CD4-positive, alpha-beta T cell (primary cell): Measurements from ENCODE around the gene MAP3K14. TPM values are rescaled to one million over a fixed set of nuclear protein-coding genes. Genes with fewer than 3 reads are reported as not detected.

Experiments used
- ATAC-seq: fragments of 200-7000 bp; cut with Tn5 transposase; one replicate; pipeline ENCODE4 v1.10.0; 2022; ENCODE audit warnings: mild to moderate bottlenecking; ENCODE audit not compliant: poor library complexity
- CTCF ChIA-PET: fragments of 350-600 bp; sonication (Branson Sonifier 250); formaldehyde crosslinking; loops from one replicate; lab custom pipeline; 2021; ENCODE audit warnings: antibody characterized with exemption, inconsistent platforms; lab: Charles Lee
- POLR2A ChIA-PET: fragments of 350-600 bp; sonication (Branson Sonifier 250); formaldehyde crosslinking; loops from one replicate; lab custom pipeline; 2021; ENCODE audit warnings: antibody characterized with exemption, inconsistent platforms; lab: Charles Lee
- DNase-seq, 14 experiments: peaks; one replicate each; pipeline ENCODE4 v3.0.0-alpha.2; 2013 to 2020; ENCODE audit warnings: mixed read lengths in 2 of 14
- H3K27ac ChIP-seq, 2 donors: one replicate each; pipeline versions ENCODE4 v1.5.1 to v1.7.0; 2013; ENCODE audit warnings: low read length in 2 of 2, low read depth in 1 of 2, mild to moderate bottlenecking in 1 of 2
- H3K27me3 ChIP-seq, 2 experiments: 1 replicate in 1 of 2; 2 replicates in 1 of 2; pipeline versions ENCODE4 v1.6.1 to v1.7.0; 2013; ENCODE audit warnings: low read length in 2 of 2, control low read depth in 1 of 2, mild to moderate bottlenecking in 1 of 2, moderate library complexity in 1 of 2; ENCODE audit not compliant: insufficient read depth in 2 of 2, control insufficient read depth in 1 of 2
- H3K36me3 ChIP-seq: one replicate; pipeline ENCODE4 v1.6.1; 2013; ENCODE audit warnings: low read length, control low read depth; ENCODE audit not compliant: insufficient read depth
- H3K4me1 ChIP-seq: one replicate; pipeline ENCODE4 v1.6.1; 2013; ENCODE audit warnings: low read length, control low read depth; ENCODE audit not compliant: insufficient read depth
- H3K4me3 ChIP-seq: one replicate; pipeline ENCODE4 v1.5.1; 2013; ENCODE audit warnings: mild to moderate bottlenecking, low read length, moderate library complexity
- H3K9me3 ChIP-seq, 2 experiments: 1 replicate in 1 of 2; 2 replicates in 1 of 2; pipeline versions ENCODE4 v1.6.1 to v1.7.0; 2013; ENCODE audit warnings: low read length in 2 of 2, mild to moderate bottlenecking in 2 of 2, control low read depth in 1 of 2, moderate library complexity in 1 of 2; ENCODE audit not compliant: control insufficient read depth in 1 of 2, insufficient read depth in 1 of 2
- H3K27ac Mint-ChIP-seq: one replicate; pipeline ENCODE4 v1.8.0; 2020; ENCODE audit warnings: mixed read lengths
- H3K27me3 Mint-ChIP-seq: one replicate; pipeline ENCODE4 v1.8.0; 2021; ENCODE audit warnings: mixed read lengths
- H3K36me3 Mint-ChIP-seq: one replicate; pipeline ENCODE4 v1.8.0; 2021; ENCODE audit warnings: low read depth, mixed read lengths
- H3K4me1 Mint-ChIP-seq: one replicate; pipeline ENCODE4 v1.8.0; 2021; ENCODE audit warnings: low read depth, mixed read lengths
- H3K4me3 Mint-ChIP-seq: one replicate; pipeline ENCODE4 v1.8.0; 2020; ENCODE audit warnings: mild to moderate bottlenecking, mixed read lengths
- H3K9me3 Mint-ChIP-seq: one replicate; pipeline ENCODE4 v1.8.0; 2020; ENCODE audit warnings: mixed read lengths
- intact Hi-C, 2 experiments: fragments of 100-400 bp; cut with DNase I in 1 of 2; cut with micrococcal nuclease in 1 of 2; formaldehyde crosslinking; loops; one replicate each; pipeline versions ENCODE4 v1.15.1 to v1.9.0; 2023 to 2025; cut with DNase I, micrococcal nuclease
- polyA plus RNA-seq, 2 donors: library from polyadenylated mRNA; unstranded; fragments of 120-200 nt; gene quantifications; one replicate each; pipeline ENCODE4 v1.2.1, GENCODE V29; 2013
- total RNA-seq, 174 experiments: library from RNA in 2 of 174; stranded (reverse) in 2 of 174; gene quantifications; one replicate each; pipeline ENCODE4 v1.2.3 and lab custom pipeline; 2021 to 2026
- TF ChIP-seq, protein P1 (sequence below): fragments of 200-600 bp; IDR thresholded peaks from one replicate; pipeline ENCODE4 v1.8.0; 2022; ENCODE audit warnings: antibody characterized with exemption, mild to moderate bottlenecking

MAP3K14 gene
- 10 to 100 TPM; 41.4 to 46.5 TPM for total RNA-seq
- polyA plus RNA-seq (2013, experiment 1 of 2): 25.9 TPM
- 30.2 TPM for polyA plus RNA-seq (2013, experiment 2 of 2)
- 43.3 to 187 (median 97.7) reads per million in 172 experiments for total RNA-seq (lab: John Stamatoyannopoulos, UW)

GRCh38 chr17:45316434-45317110 lies at the start of gene MAP3K14:
Gene MAP3K14 (minus strand): TSS chr17:45317020. CDS start chr17:45290745, 26,275 bp downstream.
- H3K27me3 ChIP-seq: no peaks in the 10 kb centered on the region
- Mint-ChIP-seq H3K4me1 (peaks cover 89% of the 10 kb centered on the region), H3K4me3 (peak within 1 kb of the TSS; percentile 98), H3K36me3 (peaks cover 10% of the 10 kb centered on the region), H3K27ac (peak within 1 kb of the TSS; percentile 85), H3K9me3 (no peaks in the 10 kb centered on the region), H3K27me3 (no peaks in the 10 kb centered on the region)
- H3K27ac ChIP-seq: peak within 1 kb of the TSS; percentile 84 to 85
- CTCF ChIA-PET: interaction anchor here (0.6 to 5.1 kb wide), 17 partner anchors 8 to 895 kb away, joined by 3 to 48 read pairs (median 6); partner anchors contain the start of genes ACBD4 and HEXIM1
- intact Hi-C loops: loop anchor here (2.0 to 5.0 kb wide), 9 partner anchors 38 to 254 kb away; partner anchors contain the start of genes HEXIM1 (in 1 of the 2), HEXIM2 (in 1 of the 2) and NMT1 (in 1 of the 2)
- H3K4me3 ChIP-seq: peak within 1 kb of the TSS; percentile 88
- ATAC-seq: peak; percentile 14
- H3K9me3 ChIP-seq: no peaks in the 10 kb centered on the region
- TF ChIP-seq, protein P1, sequence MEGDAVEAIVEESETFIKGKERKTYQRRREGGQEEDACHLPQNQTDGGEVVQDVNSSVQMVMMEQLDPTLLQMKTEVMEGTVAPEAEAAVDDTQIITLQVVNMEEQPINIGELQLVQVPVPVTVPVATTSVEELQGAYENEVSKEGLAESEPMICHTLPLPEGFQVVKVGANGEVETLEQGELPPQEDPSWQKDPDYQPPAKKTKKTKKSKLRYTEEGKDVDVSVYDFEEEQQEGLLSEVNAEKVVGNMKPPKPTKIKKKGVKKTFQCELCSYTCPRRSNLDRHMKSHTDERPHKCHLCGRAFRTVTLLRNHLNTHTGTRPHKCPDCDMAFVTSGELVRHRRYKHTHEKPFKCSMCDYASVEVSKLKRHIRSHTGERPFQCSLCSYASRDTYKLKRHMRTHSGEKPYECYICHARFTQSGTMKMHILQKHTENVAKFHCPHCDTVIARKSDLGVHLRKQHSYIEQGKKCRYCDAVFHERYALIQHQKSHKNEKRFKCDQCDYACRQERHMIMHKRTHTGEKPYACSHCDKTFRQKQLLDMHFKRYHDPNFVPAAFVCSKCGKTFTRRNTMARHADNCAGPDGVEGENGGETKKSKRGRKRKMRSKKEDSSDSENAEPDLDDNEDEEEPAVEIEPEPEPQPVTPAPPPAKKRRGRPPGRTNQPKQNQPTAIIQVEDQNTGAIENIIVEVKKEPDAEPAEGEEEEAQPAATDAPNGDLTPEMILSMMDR: no peak
- peaks cover 4% of the 10 kb centered on the region for H3K36me3 ChIP-seq
- peak; percentile 41 to 86 (median 64) for DNase-seq
- POLR2A ChIA-PET: interaction anchor here (0.6 to 6.1 kb wide), 42 partner anchors 9 to 1100 kb away, joined by 3 to 61 read pairs (median 5); partner anchors contain the start of genes ACBD4, DBF4B, EFTUD2 and HEXIM1
- peaks cover 81% of the 10 kb centered on the region for H3K4me1 ChIP-seq

GRCh38 chr17:45366049-45366448 lies 49.2 kb upstream of the MAP3K14 start:
- H3K27ac Mint-ChIP-seq: no peak overlapping the region

More at GRCh38 chr17:45366049-45366448, 49.2 kb upstream of the MAP3K14 start:
- no peaks in the 10 kb centered on the region for H3K36me3 Mint-ChIP-seq
- intact Hi-C loops: no loop called here
- ATAC-seq (no peak), DNase-seq (no peak)
- Histone ChIP-seq H3K36me3 (no peaks in the 10 kb centered on the region), H3K9me3 (no peaks in the 10 kb centered on the region), H3K4me3 (no peak overlapping the region), H3K27me3 (peaks cover 3 to 7% of the 10 kb centered on the region in 2 experiments), H3K27ac (no peak overlapping the region), H3K4me1 (peaks cover 3% of the 10 kb centered on the region)
- peaks cover 35% of the 10 kb centered on the region for H3K27me3 Mint-ChIP-seq
- ChIA-PET POLR2A (interaction anchor here (1.7 kb wide), 1 partner anchor 54 kb away, joined by 5 read pairs; no protein-coding TSS in a partner anchor), CTCF (interaction anchor here (1.2 kb wide), 1 partner anchor 89 kb away, joined by 3 read pairs; no protein-coding TSS in a partner anchor)
- no peak overlapping the region for H3K4me3 Mint-ChIP-seq
- no peaks in the 10 kb centered on the region for H3K9me3 Mint-ChIP-seq
- peaks cover 3% of the 10 kb centered on the region for H3K4me1 Mint-ChIP-seq
- TF ChIP-seq, protein P1: no peak
